Loucy (cell line): ENCODE results near the gene VCL.
"Not testable (repeated sequence)": the region's sequence is repeated elsewhere in the genome, so short reads cannot be mapped to it uniquely, and the experiment has no call there.

ENCODE experiments used
- H2AFZ ChIP-seq: fragments of 200-600 bp; sonication (generic); 2 replicates; pipeline ENCODE4 v1.6.0; 2016; ENCODE audit warnings: antibody characterized with exemption, mild to moderate bottlenecking, low read length, moderate library complexity
- H3F3A ChIP-seq: fragments of 200-600 bp; 2 replicates; pipeline ENCODE4 v1.6.0; 2016; ENCODE audit warnings: antibody characterized with exemption, low read depth, mild to moderate bottlenecking
- H3K27me3 ChIP-seq: fragments of 200-600 bp; sonication (generic); 2 replicates; pipeline ENCODE4 v1.6.1; 2014; ENCODE audit warnings: low read length, mild to moderate bottlenecking; ENCODE audit not compliant: insufficient read depth, poor library complexity, severe bottlenecking
- H3K36me3 ChIP-seq: fragments of 200-600 bp; sonication (generic); 2 replicates; pipeline ENCODE4 v1.6.1; 2016; ENCODE audit warnings: low read length; ENCODE audit not compliant: insufficient read depth
- H3K4me1 ChIP-seq: fragments of 200-600 bp; sonication (generic); 2 replicates; pipeline ENCODE4 v1.5.1; 2014; ENCODE audit warnings: low read length, mild to moderate bottlenecking; ENCODE audit not compliant: insufficient read depth, poor library complexity, severe bottlenecking
- H3K4me2 ChIP-seq: fragments of 200-600 bp; sonication (generic); 2 replicates; pipeline ENCODE4 v1.6.0; 2014; ENCODE audit warnings: antibody characterized with exemption, low read length, low read depth, mild to moderate bottlenecking; ENCODE audit not compliant: poor library complexity, severe bottlenecking
- H3K4me3 ChIP-seq: fragments of 200-600 bp; sonication (generic); 2 replicates; pipeline ENCODE4 v1.5.1; 2014; ENCODE audit warnings: low read length, mild to moderate bottlenecking, mixed read lengths; ENCODE audit not compliant: poor library complexity, severe bottlenecking
- H3K79me2 ChIP-seq: fragments of 200-600 bp; sonication (generic); 2 replicates; pipeline ENCODE4 v1.6.1; 2014; ENCODE audit warnings: low read length; ENCODE audit not compliant: insufficient read depth
- H3K9ac ChIP-seq: fragments of 200-600 bp; sonication (generic); 2 replicates; pipeline ENCODE4 v1.6.0; 2014; ENCODE audit warnings: mild to moderate bottlenecking, low read depth, low read length, moderate library complexity; ENCODE audit not compliant: poor library complexity, severe bottlenecking
- H3K9me2 ChIP-seq: fragments of 200-600 bp; sonication (generic); replicated peaks from 2 replicates; pipeline ENCODE4 v1.6.1; 2016; ENCODE audit warnings: low read depth, low read length, mixed read lengths
- H3K9me3 ChIP-seq: fragments of 200-600 bp; sonication (generic); 2 replicates; pipeline ENCODE4 v1.6.1; 2014; ENCODE audit warnings: mild to moderate bottlenecking, antibody characterized with exemption, low read length, low read depth; ENCODE audit not compliant: insufficient read depth
- H4K20me1 ChIP-seq: fragments of 200-600 bp; sonication (generic); 2 replicates; pipeline ENCODE4 v1.6.0; 2014; ENCODE audit warnings: antibody characterized with exemption, low read length, mild to moderate bottlenecking; ENCODE audit not compliant: insufficient read depth, poor library complexity, severe bottlenecking
- CTCF ChIP-seq: fragments of 200-600 bp; sonication (generic); conservative IDR thresholded peaks from 2 replicates; pipeline ENCODE4 v1.5.1; 2014; ENCODE audit warnings: mild to moderate bottlenecking, antibody characterized with exemption, low read length
- EZH2phosphoT487 ChIP-seq: fragments of 200-600 bp; IDR thresholded peaks from 2 replicates; pipeline ENCODE4 v1.6.1; 2018; ENCODE audit warnings: antibody characterized with exemption, mild to moderate bottlenecking, moderate library complexity, borderline replicate concordance

The VCL gene

DNA sequence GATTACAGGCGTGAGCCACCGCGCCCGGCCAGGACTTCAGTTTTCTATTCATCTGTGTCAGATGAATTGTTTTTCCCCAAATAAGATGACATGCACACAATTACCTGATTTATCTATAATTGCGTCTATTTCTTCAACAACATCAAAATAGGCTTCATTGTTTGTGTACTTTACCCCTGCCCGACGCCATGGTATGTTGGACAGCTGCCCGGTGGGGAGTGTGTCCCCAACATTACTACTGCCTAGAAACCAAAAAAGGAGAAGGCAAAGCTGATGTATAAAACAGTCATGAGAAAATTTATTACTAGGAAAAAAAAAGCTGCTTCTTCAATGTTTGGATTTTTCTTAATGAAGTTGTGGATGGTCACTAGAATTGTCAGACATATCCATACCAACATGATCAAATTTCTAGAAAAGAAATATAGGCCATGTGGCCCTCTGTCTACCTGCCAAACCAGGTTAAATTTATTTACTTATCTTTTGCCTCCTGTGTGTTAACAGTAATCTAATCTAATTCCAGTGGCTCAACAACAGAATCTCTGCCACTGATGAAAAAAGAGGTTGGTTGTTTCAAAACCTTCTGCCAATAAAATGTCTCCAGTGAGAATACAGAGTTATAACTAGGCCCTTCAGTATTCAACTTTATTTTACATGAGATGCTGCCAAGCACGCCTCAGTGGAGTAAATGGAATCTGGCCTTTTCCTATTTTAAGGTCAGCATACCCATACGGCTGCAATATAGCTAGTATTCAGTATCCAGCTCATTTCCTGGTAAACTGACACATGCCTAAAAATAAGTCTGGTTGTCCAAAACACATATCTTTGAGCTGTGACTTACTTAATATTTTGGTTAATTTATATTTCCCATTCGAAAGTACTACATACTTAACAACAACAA lies 136.3 kb downstream of the VCL start:
- H3F3A ChIP-seq = no peaks in the 10 kb centered on the region
- H3K36me3 ChIP-seq = peaks cover 67% of the 10 kb centered on the region
- no peak overlapping the region for H2AFZ ChIP-seq

GRCh38 chr10:74135452-74135851 lies 137.5 kb downstream of the VCL start:
- H3F3A ChIP-seq = no peaks in the 10 kb centered on the region
- peaks cover 58% of the 10 kb centered on the region for H3K36me3 ChIP-seq
- H3K4me2 ChIP-seq = no peak overlapping the region
- no peaks in the 10 kb centered on the region for H3K79me2 ChIP-seq
- H3K4me1 ChIP-seq = no peaks in the 10 kb centered on the region
- no peaks in the 10 kb centered on the region for H4K20me1 ChIP-seq
- H3K27me3 ChIP-seq = no peaks in the 10 kb centered on the region
- H3K9ac ChIP-seq = no peak overlapping the region
- TF ChIP-seq EZH2phosphoT487 (no peak), CTCF (no peak)
- no peak overlapping the region for H3K4me3 ChIP-seq
- H3K9me2 ChIP-seq = no peaks in the 10 kb centered on the region
- H3K9me3 ChIP-seq = no peaks in the 10 kb centered on the region
- H2AFZ ChIP-seq = no peak overlapping the region

More for the DNA sequence above, 136.3 kb downstream of the VCL start:
- Histone ChIP-seq H3K9me2 (no peaks in the 10 kb centered on the region), H3K9ac (no peak overlapping the region), H4K20me1 (no peaks in the 10 kb centered on the region), H3K4me2 (no peak overlapping the region), H3K4me3 (no peak overlapping the region), H3K27me3 (no peaks in the 10 kb centered on the region), H3K79me2 (no peaks in the 10 kb centered on the region), H3K4me1 (no peaks in the 10 kb centered on the region), H3K9me3 (no peaks in the 10 kb centered on the region)
- TF ChIP-seq EZH2phosphoT487 (no peak), CTCF (no peak)

- no peak overlapping the region for H3K4me2 ChIP-seq
- no peak overlapping the region for H2AFZ ChIP-seq
- H4K20me1 ChIP-seq = no peaks in the 10 kb centered on the region
- H3K9ac ChIP-seq = no peak overlapping the region
- no peaks in the 10 kb centered on the region for H3K9me2 ChIP-seq
- TF ChIP-seq CTCF = no peak
- no peak for TF ChIP-seq EZH2phosphoT487
- H3K9me3 ChIP-seq = no peaks in the 10 kb centered on the region
- H3K4me3 ChIP-seq = no peak overlapping the region
- no peaks in the 10 kb centered on the region for H3K27me3 ChIP-seq
- H3K79me2 ChIP-seq = peaks cover 8% of the 10 kb centered on the region; the same call in 1 of the 2 replicates
- peaks cover 47% of the 10 kb centered on the region for H3K36me3 ChIP-seq
- H3F3A ChIP-seq = no peaks in the 10 kb centered on the region
- no peaks in the 10 kb centered on the region for H3K4me1 ChIP-seq
These were observed 140.1 kb downstream of the VCL start for GRCh38 chr10:74137992-74138391.

DNA sequence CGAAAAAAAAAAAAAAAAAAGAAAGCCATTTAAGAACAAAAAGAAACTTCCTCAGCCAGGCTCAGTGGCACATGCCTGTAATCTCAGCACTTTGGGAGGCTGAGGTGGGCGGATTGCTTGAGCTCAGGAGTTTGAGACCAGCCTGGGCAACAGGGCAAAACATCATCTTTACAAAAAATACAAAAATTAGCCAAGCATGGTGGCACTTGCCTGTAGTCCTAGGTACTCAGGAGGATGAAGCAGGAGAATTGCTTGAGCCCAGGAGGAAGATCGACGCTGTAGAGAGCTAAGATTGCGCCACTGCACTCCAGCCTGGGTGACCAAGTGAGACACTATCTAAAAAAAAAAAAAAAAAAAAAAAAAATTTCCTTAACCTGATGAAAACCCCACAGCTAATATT lies 140.7 kb downstream of the VCL start:
- H3K27me3 ChIP-seq, H3F3A ChIP-seq, H3K4me2 ChIP-seq, H3K4me1 ChIP-seq, H3K4me3 ChIP-seq, H3K9me2 ChIP-seq, H3K79me2 ChIP-seq, H3K9me3 ChIP-seq, H2AFZ ChIP-seq, H4K20me1 ChIP-seq, H3K9ac ChIP-seq: not testable (repeated sequence)
- peaks cover 41% of the 10 kb centered on the region for H3K36me3 ChIP-seq
